Activated CD4-positive, alpha-beta memory T cell treated with anti-CD3 and anti-CD28 coated beads for 36 hours (primary cell): ENCODE data around the gene FSTL3. TPM values are rescaled to one million over a fixed set of nuclear protein-coding genes. Genes with fewer than 3 reads are reported as not detected.

ENCODE experiments used
- CTCF ChIA-PET: fragments of 350-600 bp; sonication (Branson Sonifier 250); formaldehyde crosslinking; loops from one replicate; lab custom pipeline; 2021; ENCODE audit warnings: antibody characterized with exemption, inconsistent platforms; lab: Charles Lee
- POLR2A ChIA-PET: fragments of 350-600 bp; sonication (Branson Sonifier 250); formaldehyde crosslinking; loops from one replicate; lab custom pipeline; 2021; ENCODE audit warnings: antibody characterized with exemption; lab: Charles Lee
- DNase-seq: peaks from one replicate; pipeline ENCODE4 v3.0.0-alpha.2; 2020
- H3K27ac Mint-ChIP-seq: one replicate; pipeline ENCODE4 v1.8.0; 2021; ENCODE audit warnings: mixed read lengths
- H3K27me3 Mint-ChIP-seq: one replicate; pipeline ENCODE4 v1.8.0; 2021; ENCODE audit warnings: mixed read lengths
- H3K36me3 Mint-ChIP-seq: one replicate; pipeline ENCODE4 v1.8.0; 2021; ENCODE audit warnings: mixed read lengths
- H3K4me1 Mint-ChIP-seq: one replicate; pipeline ENCODE4 v1.8.0; 2021; ENCODE audit warnings: low read depth, mixed read lengths
- H3K4me3 Mint-ChIP-seq: one replicate; pipeline ENCODE4 v1.8.0; 2021; ENCODE audit warnings: mild to moderate bottlenecking, mixed read lengths
- H3K9me3 Mint-ChIP-seq: one replicate; pipeline ENCODE4 v1.8.0; 2021; ENCODE audit warnings: mixed read lengths
- intact Hi-C: fragments of 100-400 bp; cut with micrococcal nuclease; formaldehyde crosslinking; loops from one replicate; pipeline ENCODE4 v1.15.1; 2023
- total RNA-seq, 2 experiments: library from RNA; stranded (reverse); gene quantifications; one replicate each; pipeline ENCODE4 v1.2.3, GENCODE V29; 2021

FSTL3 gene
- total RNA-seq, 2 experiments from 2014 or later = 5.7 to 6.0 TPM

DNA sequence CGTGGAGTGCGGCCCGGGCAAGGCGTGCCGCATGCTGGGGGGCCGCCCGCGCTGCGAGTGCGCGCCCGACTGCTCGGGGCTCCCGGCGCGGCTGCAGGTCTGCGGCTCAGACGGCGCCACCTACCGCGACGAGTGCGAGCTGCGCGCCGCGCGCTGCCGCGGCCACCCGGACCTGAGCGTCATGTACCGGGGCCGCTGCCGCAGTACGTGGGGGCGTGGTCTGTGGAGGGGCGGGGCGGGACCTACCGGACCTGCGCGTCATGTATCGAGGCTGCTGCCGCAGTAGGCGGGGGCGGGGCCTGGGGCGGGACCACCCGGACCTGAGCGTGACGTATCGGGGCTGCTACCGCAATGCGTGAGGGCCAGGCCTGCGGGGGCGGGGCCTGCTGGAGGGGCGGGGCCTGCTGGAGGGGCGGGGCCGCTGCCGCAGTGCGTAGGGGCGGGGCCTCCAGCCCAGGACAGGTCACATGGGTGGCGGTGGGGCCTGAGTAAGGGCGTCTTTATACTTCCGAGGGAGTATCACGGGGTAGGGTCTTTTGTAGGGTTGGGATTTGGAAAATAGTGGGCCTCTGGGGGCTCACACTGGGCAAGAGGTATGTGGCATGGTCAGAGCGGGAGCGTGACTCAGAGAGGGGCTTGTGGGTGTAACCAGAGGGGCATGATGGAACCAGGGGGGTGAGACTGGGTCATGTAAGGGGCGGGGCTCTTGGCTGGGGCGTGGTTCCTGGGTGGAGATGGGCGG, 4.3 kb downstream of the FSTL3 start:
- POLR2A ChIA-PET = interaction anchor here (1.4 kb wide), 1 partner anchor 19 kb away, joined by 6 read pairs; no protein-coding TSS in a partner anchor
- CTCF ChIA-PET = interaction anchor here (0.7 to 2.0 kb wide), 10 partner anchors 9 to 384 kb away, joined by 3 to 7 read pairs (median 3); partner anchors contain the start of genes PALM and RNF126
- Mint-ChIP-seq H3K27me3 (peaks cover 4% of the 10 kb centered on the region), H3K4me1 (no peaks in the 10 kb centered on the region), H3K4me3 (peak overlapping the region; percentile 79), H3K27ac (peak overlapping the region; percentile 91), H3K36me3 (no peaks in the 10 kb centered on the region), H3K9me3 (no peaks in the 10 kb centered on the region)
- intact Hi-C loops = loop anchor here (1.0 to 2.0 kb wide), 4 partner anchors 17 to 117 kb away; partner anchors contain the start of genes BSG, PTBP1 and RNF126
- DNase-seq = peak; percentile 100

DNA sequence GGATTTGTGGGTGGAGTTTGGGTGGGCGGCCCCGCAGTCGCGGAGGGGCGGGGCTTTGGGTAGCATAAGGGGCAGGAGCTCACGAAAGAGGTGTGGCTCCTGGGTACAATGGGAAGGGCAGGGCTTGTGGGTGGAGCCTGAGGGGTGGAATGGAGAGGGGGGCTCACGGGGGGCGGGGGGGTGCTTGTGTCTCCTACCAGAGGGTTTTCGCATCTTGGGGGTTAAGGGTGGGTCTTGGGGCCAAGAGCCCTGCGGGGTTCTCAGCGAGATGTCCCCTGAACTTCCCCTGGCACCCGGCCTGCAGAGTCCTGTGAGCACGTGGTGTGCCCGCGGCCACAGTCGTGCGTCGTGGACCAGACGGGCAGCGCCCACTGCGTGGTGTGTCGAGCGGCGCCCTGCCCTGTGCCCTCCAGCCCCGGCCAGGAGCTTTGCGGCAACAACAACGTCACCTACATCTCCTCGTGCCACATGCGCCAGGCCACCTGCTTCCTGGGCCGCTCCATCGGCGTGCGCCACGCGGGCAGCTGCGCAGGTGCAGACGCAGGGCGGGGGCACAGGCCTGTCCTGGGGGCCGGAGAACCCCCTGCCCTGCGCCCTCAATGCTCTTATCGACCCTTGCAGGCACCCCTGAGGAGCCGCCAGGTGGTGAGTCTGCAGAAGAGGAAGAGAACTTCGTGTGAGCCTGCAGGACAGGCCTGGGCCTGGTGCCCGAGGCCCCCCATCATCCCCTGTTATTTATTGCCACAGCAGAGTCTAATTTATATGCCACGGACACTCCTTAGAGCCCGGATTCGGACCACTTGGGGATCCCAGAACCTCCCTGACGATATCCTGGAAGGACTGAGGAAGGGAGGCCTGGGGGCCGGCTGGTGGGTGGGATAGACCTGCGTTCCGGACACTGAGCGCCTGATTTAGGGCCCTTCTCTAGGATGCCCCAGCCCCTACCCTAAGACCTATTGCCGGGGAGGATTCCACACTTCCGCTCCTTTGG, 5.1 kb downstream of the FSTL3 start:
- CTCF ChIA-PET = interaction anchor here (0.8 to 2.0 kb wide), 4 partner anchors 21 to 383 kb away, joined by 3 to 7 read pairs (median 3); no protein-coding TSS in a partner anchor
- Mint-ChIP-seq H3K27me3 (peaks cover 1% of the 10 kb centered on the region), H3K4me1 (no peaks in the 10 kb centered on the region), H3K36me3 (no peaks in the 10 kb centered on the region), H3K4me3 (peak overlapping the region; percentile 79), H3K9me3 (no peaks in the 10 kb centered on the region), H3K27ac (peak overlapping the region; percentile 91)
- intact Hi-C loops = loop anchor here (2.0 kb wide), 1 partner anchor 71 kb away; no protein-coding TSS in a partner anchor
- POLR2A ChIA-PET = no interaction called here
- DNase-seq = no peak

GRCh38 chr19:682678-683320, 6.6 kb downstream of the FSTL3 start:
- CTCF ChIA-PET = no interaction called here
- no peak for DNase-seq
- Mint-ChIP-seq H3K27ac (no peak overlapping the region), H3K27me3 (peaks cover under 1% of the 10 kb centered on the region), H3K9me3 (no peaks in the 10 kb centered on the region), H3K4me3 (no peak overlapping the region), H3K36me3 (no peaks in the 10 kb centered on the region), H3K4me1 (no peaks in the 10 kb centered on the region)
- intact Hi-C loops = no loop called here
- POLR2A ChIA-PET = no interaction called here

GRCh38 chr19:685454-685931, 9.3 kb downstream of the FSTL3 start:
- no peak overlapping the region for H3K27ac Mint-ChIP-seq
- ChIA-PET CTCF (no interaction called here), POLR2A (no interaction called here)
- H3K36me3 Mint-ChIP-seq = no peaks in the 10 kb centered on the region
- DNase-seq = no peak
- no peaks in the 10 kb centered on the region for H3K27me3 Mint-ChIP-seq
- no peaks in the 10 kb centered on the region for H3K9me3 Mint-ChIP-seq
- no peaks in the 10 kb centered on the region for H3K4me1 Mint-ChIP-seq
- intact Hi-C loops = no loop called here
- no peak overlapping the region for H3K4me3 Mint-ChIP-seq

GRCh38 chr19:686589-687297, 10.6 kb downstream of the FSTL3 start:
- CTCF ChIA-PET = no interaction called here
- Mint-ChIP-seq H3K9me3 (no peaks in the 10 kb centered on the region), H3K27ac (no peak overlapping the region), H3K4me1 (no peaks in the 10 kb centered on the region), H3K4me3 (no peak overlapping the region), H3K36me3 (no peaks in the 10 kb centered on the region), H3K27me3 (no peaks in the 10 kb centered on the region)
- no peak for DNase-seq
- POLR2A ChIA-PET = no interaction called here
- intact Hi-C loops = no loop called here

- Mint-ChIP-seq H3K27me3 (no peaks in the 10 kb centered on the region), H3K4me1 (no peaks in the 10 kb centered on the region), H3K9me3 (no peaks in the 10 kb centered on the region), H3K4me3 (no peak overlapping the region), H3K36me3 (no peaks in the 10 kb centered on the region), H3K27ac (no peak overlapping the region)
- ChIA-PET CTCF (interaction anchor here (1.0 kb wide), 1 partner anchor 47 kb away, joined by 3 read pairs; no protein-coding TSS in a partner anchor), POLR2A (no interaction called here)
- DNase-seq = no peak
- intact Hi-C loops = no loop called here
These were observed 11.5 kb downstream of the FSTL3 start for GRCh38 chr19:687569-688166.

GRCh38 chr19:688214-688613, 12.0 kb downstream of the FSTL3 start:
- no peak for DNase-seq
- intact Hi-C loops = no loop called here
- Mint-ChIP-seq H3K27ac (no peak overlapping the region), H3K4me3 (no peak overlapping the region), H3K27me3 (no peaks in the 10 kb centered on the region), H3K4me1 (no peaks in the 10 kb centered on the region), H3K36me3 (no peaks in the 10 kb centered on the region), H3K9me3 (no peaks in the 10 kb centered on the region)
- ChIA-PET CTCF (interaction anchor here (1.0 kb wide), 1 partner anchor 46 kb away, joined by 3 read pairs; no protein-coding TSS in a partner anchor), POLR2A (no interaction called here)

- no peak overlapping the region for H3K27ac Mint-ChIP-seq
- intact Hi-C loops = no loop called here
- no peaks in the 10 kb centered on the region for H3K27me3 Mint-ChIP-seq
- H3K4me1 Mint-ChIP-seq = no peaks in the 10 kb centered on the region
- no peaks in the 10 kb centered on the region for H3K9me3 Mint-ChIP-seq
- ChIA-PET CTCF (no interaction called here), POLR2A (no interaction called here)
- H3K4me3 Mint-ChIP-seq = no peak overlapping the region
- DNase-seq = no peak
- H3K36me3 Mint-ChIP-seq = no peaks in the 10 kb centered on the region
These were observed 12.8 kb downstream of the FSTL3 start for GRCh38 chr19:688992-689391.

GRCh38 chr19:690203-690602, 14.0 kb downstream of the FSTL3 start:
- intact Hi-C loops = no loop called here
- CTCF ChIA-PET = no interaction called here
- POLR2A ChIA-PET = no interaction called here
- no peak for DNase-seq
- Mint-ChIP-seq H3K27me3 (peaks cover 6% of the 10 kb centered on the region), H3K27ac (no peak overlapping the region), H3K4me1 (peaks cover 2% of the 10 kb centered on the region), H3K36me3 (no peaks in the 10 kb centered on the region), H3K4me3 (no peak overlapping the region), H3K9me3 (no peaks in the 10 kb centered on the region)

DNA sequence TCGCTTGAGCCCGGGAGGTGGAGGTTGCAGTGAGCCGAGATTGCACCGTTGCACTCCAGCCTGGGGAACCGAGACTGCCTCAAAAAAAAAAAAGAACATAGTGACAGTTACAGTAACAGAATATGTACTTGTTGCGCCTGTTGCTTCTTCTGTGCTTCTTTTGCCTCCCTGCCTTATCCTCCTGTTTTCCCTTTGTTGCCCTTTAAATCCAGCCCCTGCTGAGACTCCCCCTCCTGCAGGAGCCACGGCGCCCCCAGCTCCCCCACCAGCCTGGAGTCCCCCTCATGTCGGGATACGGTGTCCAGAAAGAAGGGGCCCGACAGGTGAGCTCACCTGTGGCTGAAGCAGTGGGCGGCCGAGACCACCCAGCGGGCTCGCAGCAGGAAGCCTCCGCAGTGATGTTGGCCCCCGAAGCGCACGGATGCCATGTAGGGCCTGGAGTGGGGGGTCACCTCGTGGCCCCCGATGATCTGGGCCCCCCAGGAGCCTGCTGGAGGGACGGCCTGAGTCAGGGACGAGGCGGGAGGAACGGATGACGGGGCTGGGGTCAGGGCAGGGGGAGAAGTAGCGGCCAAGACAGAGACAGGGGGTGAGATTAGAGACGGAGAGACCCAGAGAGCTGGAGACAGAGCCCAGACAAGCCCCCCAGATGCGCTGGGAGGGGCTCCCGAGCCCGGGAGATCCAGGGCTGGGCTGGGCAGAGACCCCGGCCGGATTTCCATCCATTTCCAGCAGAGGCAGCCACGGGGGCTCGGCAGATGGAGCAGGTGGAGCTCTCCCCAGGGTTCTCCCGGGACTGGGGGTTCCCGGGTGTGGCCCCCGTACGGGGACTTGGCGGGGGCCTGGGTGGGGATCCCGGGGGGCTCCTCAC, 18.5 kb downstream of the FSTL3 start:
- Mint-ChIP-seq H3K27me3 (peaks cover 20% of the 10 kb centered on the region), H3K4me1 (peaks cover 4% of the 10 kb centered on the region), H3K36me3 (no peaks in the 10 kb centered on the region), H3K27ac (no peak overlapping the region), H3K4me3 (no peak overlapping the region), H3K9me3 (no peaks in the 10 kb centered on the region)
- ChIA-PET CTCF (interaction anchor here (1.4 kb wide), 1 partner anchor 39 kb away, joined by 3 read pairs; no protein-coding TSS in a partner anchor), POLR2A (no interaction called here)
- intact Hi-C loops = no loop called here
- DNase-seq = no peak
